Measurements from ENCODE around the gene ARAP2.

ARAP2 gene

GRCh38 chr4:36099509-36099908, 144.8 kb downstream of the ARAP2 start:
- no peak for DNase-seq

GRCh38 chr4:36094995-36095394, 149.3 kb downstream of the ARAP2 start:
- DNase-seq = no peak

GRCh38 chr4:36091997-36092396, 152.3 kb downstream of the ARAP2 start:
- no peak for DNase-seq

GRCh38 chr4:36088542-36088941, 155.8 kb downstream of the ARAP2 start:
- no peak for DNase-seq

GRCh38 chr4:36086261-36086786, 158.0 kb downstream of the ARAP2 start:
- DNase-seq = no peak

- DNase-seq = no peak
Observed at GRCh38 chr4:36082817-36083216, 161.5 kb downstream of the ARAP2 start.

- DNase-seq = no peak
Observed at GRCh38 chr4:36081185-36081584, 163.1 kb downstream of the ARAP2 start.

GRCh38 chr4:36079666-36080065, 164.6 kb downstream of the ARAP2 start:
- no peak for DNase-seq

GRCh38 chr4:36078319-36078718, 166.0 kb downstream of the ARAP2 start:
- no peak for DNase-seq

GRCh38 chr4:36072529-36072928, 171.8 kb downstream of the ARAP2 start:
- no peak for DNase-seq

- no peak for DNase-seq
Observed at GRCh38 chr4:36067116-36067515, 177.2 kb downstream of the ARAP2 start.

- no peak for DNase-seq
Observed at GRCh38 chr4:36065274-36065871, 178.9 kb downstream of the ARAP2 start.

- no peak for DNase-seq
Observed at GRCh38 chr4:36064117-36064516, 180.2 kb downstream of the ARAP2 start.

- no peak for DNase-seq
Observed at GRCh38 chr4:36056136-36056535, 188.2 kb downstream of the ARAP2 start.

GRCh38 chr4:36054694-36055422, 189.5 kb downstream of the ARAP2 start:
- DNase-seq = no peak

GRCh38 chr4:36053930-36054329, 190.4 kb downstream of the ARAP2 start:
- no peak for DNase-seq

- DNase-seq = no peak
Observed at GRCh38 chr4:36051634-36052033, 192.7 kb downstream of the ARAP2 start.

- DNase-seq = no peak
Observed at GRCh38 chr4:36046026-36046425, 198.3 kb downstream of the ARAP2 start.

- DNase-seq = no peak
Observed at GRCh38 chr4:36043901-36044300, 200.4 kb downstream of the ARAP2 start.

GRCh38 chr4:36043241-36043640, 201.1 kb downstream of the ARAP2 start:
- no peak for DNase-seq

GRCh38 chr4:36042122-36042970, 202.0 kb downstream of the ARAP2 start:
- no peak for DNase-seq

- no peak for DNase-seq
Observed at GRCh38 chr4:36041340-36041739, 203.0 kb downstream of the ARAP2 start.

- no peak for DNase-seq
Observed at GRCh38 chr4:36039026-36039425, 205.3 kb downstream of the ARAP2 start.

All from inflammatory macrophage (primary cell).